Inferior parietal cortex (tissue), 1 donor: ENCODE measurements around the gene RASGRF2.

ENCODE experiments used
- DNase-seq: peaks from one replicate; pipeline ENCODE4 v3.0.0-alpha.2; 2016; ENCODE audit errors: extremely low spot score

The RASGRF2 gene, protein sequence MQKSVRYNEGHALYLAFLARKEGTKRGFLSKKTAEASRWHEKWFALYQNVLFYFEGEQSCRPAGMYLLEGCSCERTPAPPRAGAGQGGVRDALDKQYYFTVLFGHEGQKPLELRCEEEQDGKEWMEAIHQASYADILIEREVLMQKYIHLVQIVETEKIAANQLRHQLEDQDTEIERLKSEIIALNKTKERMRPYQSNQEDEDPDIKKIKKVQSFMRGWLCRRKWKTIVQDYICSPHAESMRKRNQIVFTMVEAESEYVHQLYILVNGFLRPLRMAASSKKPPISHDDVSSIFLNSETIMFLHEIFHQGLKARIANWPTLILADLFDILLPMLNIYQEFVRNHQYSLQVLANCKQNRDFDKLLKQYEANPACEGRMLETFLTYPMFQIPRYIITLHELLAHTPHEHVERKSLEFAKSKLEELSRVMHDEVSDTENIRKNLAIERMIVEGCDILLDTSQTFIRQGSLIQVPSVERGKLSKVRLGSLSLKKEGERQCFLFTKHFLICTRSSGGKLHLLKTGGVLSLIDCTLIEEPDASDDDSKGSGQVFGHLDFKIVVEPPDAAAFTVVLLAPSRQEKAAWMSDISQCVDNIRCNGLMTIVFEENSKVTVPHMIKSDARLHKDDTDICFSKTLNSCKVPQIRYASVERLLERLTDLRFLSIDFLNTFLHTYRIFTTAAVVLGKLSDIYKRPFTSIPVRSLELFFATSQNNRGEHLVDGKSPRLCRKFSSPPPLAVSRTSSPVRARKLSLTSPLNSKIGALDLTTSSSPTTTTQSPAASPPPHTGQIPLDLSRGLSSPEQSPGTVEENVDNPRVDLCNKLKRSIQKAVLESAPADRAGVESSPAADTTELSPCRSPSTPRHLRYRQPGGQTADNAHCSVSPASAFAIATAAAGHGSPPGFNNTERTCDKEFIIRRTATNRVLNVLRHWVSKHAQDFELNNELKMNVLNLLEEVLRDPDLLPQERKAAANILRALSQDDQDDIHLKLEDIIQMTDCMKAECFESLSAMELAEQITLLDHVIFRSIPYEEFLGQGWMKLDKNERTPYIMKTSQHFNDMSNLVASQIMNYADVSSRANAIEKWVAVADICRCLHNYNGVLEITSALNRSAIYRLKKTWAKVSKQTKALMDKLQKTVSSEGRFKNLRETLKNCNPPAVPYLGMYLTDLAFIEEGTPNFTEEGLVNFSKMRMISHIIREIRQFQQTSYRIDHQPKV (N-terminal part only)

GRCh38 chr5:80959768-80960442 is at the start of gene RASGRF2:
Gene RASGRF2 (plus strand): TSS chr5:80960363. CDS start chr5:80960739, 376 bp downstream.
- no peak for DNase-seq

DNA sequence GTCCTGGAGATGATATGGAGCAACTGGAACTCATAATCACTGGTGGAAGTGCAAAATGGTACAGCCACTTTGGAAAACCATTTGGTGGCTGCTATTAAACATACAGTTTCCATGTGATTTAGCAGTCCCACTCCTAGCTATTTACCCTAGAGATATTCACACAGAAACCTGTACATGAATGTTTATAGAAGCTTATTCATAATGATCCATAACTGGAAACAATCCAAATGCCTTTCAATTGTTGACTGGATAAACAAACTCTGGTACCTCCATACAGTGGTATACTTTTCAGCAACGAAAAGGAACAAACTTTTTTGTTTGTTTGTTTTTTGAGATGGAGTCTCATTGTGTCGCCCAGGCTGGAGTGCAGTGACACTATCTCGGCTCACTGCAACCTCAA is 47.7 kb upstream of the RASGRF2 start:
- no peak for DNase-seq

GRCh38 chr5:80915716-80916115 is 44.4 kb upstream of the RASGRF2 start:
- DNase-seq: no peak

- no peak for DNase-seq
Measured at GRCh38 chr5:80916676-80917075, 43.5 kb upstream of the RASGRF2 start.

DNA sequence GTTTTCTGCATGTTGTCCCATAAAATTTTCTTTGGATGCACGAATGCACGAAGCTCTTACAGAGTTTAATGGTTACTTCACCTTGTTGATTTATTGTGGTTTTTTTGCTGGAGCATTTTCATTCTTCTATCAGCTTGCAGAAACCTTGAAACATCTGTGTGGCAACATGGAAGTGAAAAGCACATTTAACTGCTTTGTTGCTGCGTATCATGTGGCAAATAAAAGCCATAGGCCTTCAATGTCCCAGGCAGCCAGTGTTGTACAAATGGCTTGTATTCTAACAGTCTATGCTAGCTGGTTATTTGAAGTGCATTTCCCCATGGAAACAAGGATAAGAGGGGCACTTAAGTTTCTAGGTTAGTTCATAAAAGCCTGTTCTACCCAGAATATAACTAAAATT is 42.5 kb upstream of the RASGRF2 start:
- no peak for DNase-seq

GRCh38 chr5:80919678-80920196 is 40.4 kb upstream of the RASGRF2 start:
- DNase-seq: no peak

DNA sequence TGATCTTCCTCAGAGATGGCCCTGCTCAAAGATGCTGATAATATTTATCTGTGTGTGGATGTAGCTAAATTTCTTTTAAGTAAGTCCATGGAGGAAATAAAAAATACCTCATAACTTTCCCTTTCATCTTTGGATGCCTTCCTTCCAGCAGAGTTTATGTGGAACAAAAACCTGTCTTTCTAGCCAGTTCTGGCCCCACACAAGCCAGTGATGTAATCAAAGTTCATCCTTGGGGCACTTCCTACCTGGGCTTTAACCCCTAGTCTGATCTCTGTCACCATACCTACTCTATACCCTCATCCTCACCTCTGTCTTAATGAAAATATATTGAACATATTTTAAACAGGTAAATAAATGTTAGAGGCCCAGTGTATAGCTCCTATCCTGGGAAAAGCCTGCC is 39.8 kb upstream of the RASGRF2 start:
- DNase-seq: no peak

DNA sequence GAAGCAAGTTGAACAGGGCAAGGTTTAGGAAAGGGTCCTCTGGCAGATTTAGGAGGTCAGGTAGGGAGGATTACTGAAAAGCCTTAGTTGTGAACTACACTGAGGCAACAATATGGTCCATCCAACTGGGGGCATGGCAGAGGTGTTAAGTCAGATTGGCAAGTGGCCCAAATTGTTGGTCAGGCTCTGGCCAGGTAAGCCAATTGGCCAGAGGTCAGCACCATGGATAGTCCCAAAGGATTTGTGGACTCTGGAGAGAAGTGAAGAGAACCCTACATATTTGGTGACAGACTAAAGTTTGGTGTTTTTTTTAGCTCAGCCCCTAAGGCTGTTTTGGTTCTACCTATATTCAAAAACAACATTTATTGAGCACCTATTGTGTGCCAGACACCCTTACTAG is 39.1 kb upstream of the RASGRF2 start:
- no peak for DNase-seq

DNA sequence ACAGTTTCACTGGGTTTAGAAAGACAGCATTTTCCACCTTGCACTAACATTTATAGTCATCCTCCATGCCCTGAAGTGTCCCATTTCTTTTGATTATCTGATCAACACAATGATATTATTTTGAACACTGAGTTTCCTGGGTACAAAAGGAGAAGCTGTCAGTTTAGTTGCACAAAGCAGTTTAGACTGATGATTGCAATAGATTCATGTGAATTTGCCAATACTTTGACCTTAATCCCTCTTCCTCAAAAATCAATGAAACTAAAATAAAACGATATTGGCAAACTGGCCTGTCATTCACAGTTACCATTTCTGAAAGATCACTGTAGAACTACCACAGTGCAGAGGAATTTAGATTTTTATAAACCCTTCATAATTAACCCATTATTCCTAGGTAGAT is 34.2 kb upstream of the RASGRF2 start:
- no peak for DNase-seq

DNA sequence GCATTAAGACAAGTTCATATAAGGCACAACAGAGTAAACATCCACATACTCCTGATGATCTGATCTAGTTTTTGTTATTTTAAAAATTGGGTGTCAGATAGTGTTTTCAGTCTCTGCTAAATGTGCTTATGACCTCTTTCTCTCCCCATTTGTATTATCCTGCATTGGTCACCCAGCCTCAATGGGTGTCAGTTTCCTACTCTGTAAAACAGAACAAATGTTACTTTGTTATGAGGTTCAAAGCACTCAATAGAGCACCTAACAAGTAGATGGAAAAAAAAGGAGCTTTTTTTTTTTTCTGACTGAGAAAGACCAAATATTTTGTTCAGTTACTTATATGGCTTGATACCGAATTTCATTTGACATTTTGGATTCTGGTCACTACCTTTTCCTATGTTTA is 33.6 kb upstream of the RASGRF2 start:
- no peak for DNase-seq

- no peak for DNase-seq
Measured at GRCh38 chr5:80926979-80927656, 33.0 kb upstream of the RASGRF2 start.

GRCh38 chr5:80928073-80928472 is 32.1 kb upstream of the RASGRF2 start:
- DNase-seq: no peak

DNA sequence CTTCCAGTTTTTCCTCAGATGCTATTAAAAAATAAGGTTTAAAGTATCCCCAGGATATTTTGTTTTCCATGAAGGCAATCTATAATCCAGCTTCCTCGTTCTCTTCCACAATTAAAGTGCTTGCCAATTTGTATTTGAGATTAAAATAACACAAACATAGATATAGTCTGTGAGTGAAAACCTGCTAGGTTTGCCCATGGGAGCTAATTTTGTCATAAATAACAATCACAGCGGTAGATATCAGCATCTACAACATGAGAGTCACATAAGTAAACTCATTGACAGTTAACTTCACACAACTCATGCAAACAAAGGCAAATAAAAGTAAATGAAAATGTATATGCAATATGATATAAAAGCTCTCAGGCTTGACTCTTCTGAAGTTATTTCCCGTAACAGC is 29.2 kb upstream of the RASGRF2 start:
- no peak for DNase-seq

GRCh38 chr5:80931411-80931810 is 28.8 kb upstream of the RASGRF2 start:
- no peak for DNase-seq

GRCh38 chr5:80933036-80933435 is 27.1 kb upstream of the RASGRF2 start:
- no peak for DNase-seq

- no peak for DNase-seq
Measured at GRCh38 chr5:80934751-80935150, 25.4 kb upstream of the RASGRF2 start.

DNA sequence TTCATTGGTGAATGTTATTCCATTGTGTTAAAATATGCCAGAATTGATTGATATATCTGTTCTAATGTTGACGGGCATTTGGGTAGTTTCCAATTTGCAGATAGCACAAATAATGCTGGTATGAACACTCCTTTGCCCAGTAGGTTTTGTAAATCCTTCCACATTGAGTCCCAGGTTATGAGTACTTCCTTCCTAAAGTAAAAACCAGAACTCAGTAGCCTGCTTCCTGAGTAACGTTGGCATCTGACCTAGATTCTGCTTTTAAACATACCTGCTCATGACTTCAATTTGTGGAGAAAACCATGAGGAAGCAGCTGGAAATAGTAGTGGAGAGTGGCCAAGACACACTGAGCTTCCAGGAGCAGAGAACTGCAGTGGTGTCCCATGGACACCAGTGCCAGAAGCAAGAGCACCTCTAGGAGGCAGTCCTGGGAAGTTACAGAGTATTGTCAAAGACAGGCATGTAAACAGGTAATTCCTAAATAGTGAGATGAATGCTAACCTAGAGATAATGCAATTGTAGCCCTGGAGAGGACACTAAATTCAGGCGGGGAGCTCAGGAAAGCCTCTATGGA is 24.3 kb upstream of the RASGRF2 start:
- no peak for DNase-seq

- no peak for DNase-seq
Measured at GRCh38 chr5:80936881-80937280, 23.3 kb upstream of the RASGRF2 start.

- DNase-seq: no peak
Measured at GRCh38 chr5:80937584-80938356, 22.4 kb upstream of the RASGRF2 start.

DNA sequence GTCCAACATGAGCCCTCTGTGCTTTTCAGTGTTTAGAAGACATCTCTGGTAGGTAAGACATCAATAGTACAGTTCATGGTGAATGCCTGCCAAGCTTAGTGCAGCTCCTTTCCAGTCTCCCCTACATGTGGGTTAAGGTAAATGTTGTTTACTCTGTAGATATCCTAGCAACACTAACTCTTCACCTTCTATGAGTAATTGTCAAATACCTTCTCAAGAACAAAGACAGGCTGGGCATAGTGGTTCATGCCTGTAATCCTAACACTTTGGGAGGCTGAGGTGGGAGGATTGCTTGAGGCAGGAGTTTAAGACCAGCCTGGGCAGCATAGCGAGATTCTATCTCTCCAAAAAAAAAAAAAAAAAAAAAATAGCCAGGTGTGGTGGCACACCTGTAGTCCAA is 18.7 kb upstream of the RASGRF2 start:
- no peak for DNase-seq
